ENCODE data around the gene PLXDC2.
"Not testable (repeated sequence)": the region's sequence is repeated elsewhere in the genome, so short reads cannot be mapped to it uniquely, and the experiment has no call there.

The PLXDC2 gene

DNA sequence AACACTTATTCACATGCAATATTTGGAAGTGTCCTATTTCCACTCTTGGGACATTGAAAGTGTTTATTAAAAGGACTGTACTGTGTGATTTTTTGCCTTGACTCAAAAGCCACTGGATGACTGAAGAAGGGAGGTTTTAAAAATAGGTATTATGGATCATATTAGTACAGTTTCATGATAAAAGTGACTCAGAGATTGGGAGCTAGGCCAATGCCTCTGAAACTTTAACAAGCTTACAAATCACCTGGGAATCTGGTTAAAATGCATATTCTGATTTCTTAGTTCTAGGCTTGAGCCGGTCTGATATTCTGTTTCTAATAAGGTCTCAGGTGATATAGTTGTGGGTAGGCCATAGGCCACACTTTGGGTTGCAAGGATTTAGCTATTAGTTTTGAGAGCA lies 191.2 kb downstream of the PLXDC2 start:
- Mint-ChIP-seq H3K36me3 (ENCODE audit: low read depth) (no peaks in the 10 kb centered on the region), H3K27me3 (no peaks in the 10 kb centered on the region), H3K9me3 (peaks cover 4% of the 10 kb centered on the region), H3K4me1 (ENCODE audit: low read depth) (peaks cover 3% of the 10 kb centered on the region), H3K27ac (no peak overlapping the region), H3K4me3 (no peak overlapping the region)

DNA sequence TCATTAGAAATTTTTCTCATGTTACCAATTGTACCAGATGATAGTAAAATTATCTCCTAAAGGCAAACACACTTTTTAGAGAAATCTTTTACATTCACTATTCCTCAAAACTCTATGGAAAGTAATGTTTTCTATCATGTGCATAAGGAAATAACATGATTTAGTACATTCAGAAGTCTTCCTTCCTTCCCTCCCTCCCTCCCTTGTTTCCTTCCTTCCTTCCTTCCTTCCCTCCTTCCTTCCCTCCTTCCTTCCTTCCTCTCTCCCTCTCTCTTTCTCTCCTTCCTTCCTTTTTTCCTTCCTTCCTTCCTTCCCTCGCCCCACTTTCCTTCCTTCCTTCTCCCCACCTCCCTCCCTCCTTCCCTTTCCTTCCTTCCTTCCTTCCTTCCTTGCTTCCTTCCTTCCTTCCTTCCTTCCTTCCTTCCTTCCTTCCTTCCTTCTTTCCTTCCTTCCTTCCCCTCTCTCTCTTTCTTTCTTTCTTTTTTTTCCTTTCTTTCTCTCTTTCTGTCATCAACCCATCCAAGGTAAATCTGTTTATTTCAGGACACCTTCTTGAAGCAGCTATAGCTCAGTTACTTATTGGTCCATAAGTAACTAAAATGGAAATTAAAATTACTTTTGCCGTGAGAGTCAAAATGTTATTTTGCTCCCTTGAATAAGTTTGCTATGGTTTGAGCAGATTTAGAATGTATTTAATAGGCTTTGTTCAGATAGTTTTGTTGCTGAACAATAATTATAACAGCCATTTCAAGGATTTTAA lies 197.9 kb downstream of the PLXDC2 start:
- H3K27me3 Mint-ChIP-seq: no peaks in the 10 kb centered on the region
- peaks cover 10% of the 10 kb centered on the region for H3K9me3 Mint-ChIP-seq
- H3K27ac Mint-ChIP-seq: no peak overlapping the region
- H3K4me1 Mint-ChIP-seq (ENCODE audit: low read depth): no peaks in the 10 kb centered on the region
- H3K36me3 Mint-ChIP-seq (ENCODE audit: low read depth): no peaks in the 10 kb centered on the region
- no peak overlapping the region for H3K4me3 Mint-ChIP-seq

DNA sequence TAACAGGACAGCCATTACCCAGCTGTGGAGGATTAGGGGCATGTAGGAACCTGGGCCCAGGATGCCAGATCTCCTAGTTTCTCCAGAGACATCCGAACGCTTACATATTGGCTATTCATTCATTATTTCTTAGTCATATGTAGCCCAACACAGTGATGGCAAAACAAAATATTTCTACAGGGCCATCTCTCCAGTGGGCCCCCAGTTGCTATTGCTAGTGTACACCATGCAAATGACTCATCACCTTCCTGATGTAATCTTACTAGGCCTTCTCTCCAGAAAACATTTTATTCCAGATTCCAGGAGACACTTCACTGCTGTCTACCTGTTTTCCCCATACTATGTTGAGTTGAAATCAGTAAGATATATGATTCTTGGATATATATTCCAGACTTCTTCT lies 201.7 kb downstream of the PLXDC2 start:
- Mint-ChIP-seq H3K4me3 (no peak overlapping the region), H3K27me3 (no peaks in the 10 kb centered on the region), H3K9me3 (peaks cover 13% of the 10 kb centered on the region), H3K4me1 (ENCODE audit: low read depth) (no peaks in the 10 kb centered on the region), H3K36me3 (ENCODE audit: low read depth) (no peaks in the 10 kb centered on the region), H3K27ac (no peak overlapping the region)

DNA sequence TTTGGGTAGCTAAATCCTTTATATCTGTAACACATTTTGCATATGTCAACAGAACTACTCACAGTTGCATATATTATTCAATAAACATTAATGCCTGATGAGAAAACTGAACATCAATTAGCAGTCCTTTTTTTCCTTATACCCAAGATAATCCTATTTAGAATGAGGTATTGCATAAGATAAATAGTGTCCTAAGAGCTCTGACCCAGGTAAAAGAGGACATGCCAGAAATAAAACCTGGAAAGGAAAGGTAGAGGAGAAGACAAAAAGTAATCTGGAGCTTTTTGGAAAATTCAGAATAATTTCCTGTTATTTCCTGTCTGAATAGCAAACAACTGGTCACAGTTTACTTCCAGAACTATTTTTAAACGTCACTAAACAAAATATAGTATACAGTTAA lies 204.4 kb downstream of the PLXDC2 start:
- H3K9me3 Mint-ChIP-seq: peaks cover 6% of the 10 kb centered on the region
- H3K4me1 Mint-ChIP-seq (ENCODE audit: low read depth): no peaks in the 10 kb centered on the region
- H3K36me3 Mint-ChIP-seq (ENCODE audit: low read depth): no peaks in the 10 kb centered on the region
- no peaks in the 10 kb centered on the region for H3K27me3 Mint-ChIP-seq
- H3K27ac Mint-ChIP-seq: no peak overlapping the region
- no peak overlapping the region for H3K4me3 Mint-ChIP-seq

DNA sequence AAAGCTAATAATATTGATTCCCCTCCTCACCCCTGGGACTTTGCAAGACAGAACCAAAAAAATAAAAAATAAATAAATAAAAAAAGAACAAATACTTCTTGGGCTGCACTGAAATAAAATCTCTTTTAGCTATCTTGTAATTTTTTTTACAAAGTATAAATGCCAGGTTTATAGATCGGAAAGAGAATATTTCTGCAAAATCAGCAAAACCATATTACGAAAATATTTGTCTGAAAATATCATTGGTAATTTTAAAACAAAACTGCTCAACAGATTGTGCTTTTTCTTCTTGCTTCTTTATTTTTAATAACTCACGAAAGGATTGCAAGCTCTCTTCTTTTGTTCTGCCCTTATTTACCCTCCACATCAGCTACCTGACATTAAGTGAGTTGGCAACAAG lies 213.3 kb downstream of the PLXDC2 start:
- H3K4me3 Mint-ChIP-seq: no peak overlapping the region
- no peak overlapping the region for H3K27ac Mint-ChIP-seq
- no peaks in the 10 kb centered on the region for H3K27me3 Mint-ChIP-seq
- H3K36me3 Mint-ChIP-seq (ENCODE audit: low read depth): no peaks in the 10 kb centered on the region
- H3K4me1 Mint-ChIP-seq (ENCODE audit: low read depth): no peaks in the 10 kb centered on the region
- peaks cover 3% of the 10 kb centered on the region for H3K9me3 Mint-ChIP-seq

DNA sequence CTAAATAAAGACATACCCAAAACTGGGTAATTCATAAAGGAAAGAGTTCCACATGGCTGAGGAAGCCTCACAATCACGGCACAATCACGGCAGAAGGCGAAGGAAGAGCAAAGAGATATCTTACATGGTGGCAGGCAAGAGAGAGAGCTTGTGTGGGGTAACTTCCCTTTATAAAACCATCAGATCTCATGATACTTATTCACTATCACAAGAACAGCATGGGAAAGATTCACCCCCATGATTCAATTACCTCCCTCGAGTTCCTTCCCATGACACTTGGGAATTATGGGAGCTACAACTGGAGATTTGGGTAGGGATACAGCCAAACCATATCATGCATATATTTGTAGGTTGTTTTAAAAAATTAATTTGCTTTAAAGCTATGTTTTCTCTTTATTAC lies 217.2 kb downstream of the PLXDC2 start:
- Mint-ChIP-seq H3K9me3 (peaks cover 3% of the 10 kb centered on the region), H3K4me1 (ENCODE audit: low read depth) (no peaks in the 10 kb centered on the region), H3K27ac (no peak overlapping the region), H3K27me3 (no peaks in the 10 kb centered on the region), H3K4me3 (no peak overlapping the region), H3K36me3 (ENCODE audit: low read depth) (no peaks in the 10 kb centered on the region)

DNA sequence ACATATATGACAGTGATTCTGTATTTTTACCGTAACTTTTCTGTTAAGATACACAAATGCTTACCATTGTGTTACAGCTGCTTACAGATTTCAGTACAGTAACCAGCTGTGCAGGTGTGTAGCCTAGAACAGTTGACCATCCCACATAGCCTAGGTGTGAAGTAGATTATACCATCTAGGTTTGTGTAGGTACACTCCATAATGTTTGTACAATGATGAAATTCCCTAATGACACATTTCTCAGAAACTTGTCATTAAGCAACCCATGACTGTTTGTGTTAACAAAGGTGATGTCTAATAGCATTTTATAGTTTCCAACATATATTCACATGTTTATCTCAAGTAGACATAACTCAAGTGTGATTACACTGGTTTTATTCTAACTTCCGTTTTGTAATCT lies 218.5 kb downstream of the PLXDC2 start:
- H3K4me3 Mint-ChIP-seq: no peak overlapping the region
- H3K9me3 Mint-ChIP-seq: peaks cover 3% of the 10 kb centered on the region
- no peaks in the 10 kb centered on the region for H3K4me1 Mint-ChIP-seq (ENCODE audit: low read depth)
- no peaks in the 10 kb centered on the region for H3K27me3 Mint-ChIP-seq
- no peaks in the 10 kb centered on the region for H3K36me3 Mint-ChIP-seq (ENCODE audit: low read depth)
- no peak overlapping the region for H3K27ac Mint-ChIP-seq

DNA sequence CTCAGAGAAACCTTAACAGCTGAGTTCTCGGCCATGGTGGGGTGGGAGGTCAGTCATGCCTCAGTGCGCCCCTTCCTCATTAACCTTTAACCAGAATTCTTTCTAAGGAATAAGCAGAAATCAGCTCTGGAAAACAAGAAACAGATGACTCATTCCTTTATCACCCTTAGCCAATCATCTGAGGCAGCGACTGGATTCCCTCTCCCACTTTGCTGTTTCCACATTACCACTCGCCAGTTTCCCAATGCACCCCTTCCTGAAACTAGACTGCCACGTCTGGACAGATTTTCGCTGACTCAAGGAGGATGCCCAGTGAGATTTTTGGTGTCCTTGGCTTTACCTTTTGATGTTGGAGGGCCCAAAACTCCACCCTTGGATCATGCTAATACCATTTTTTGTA lies 223.8 kb downstream of the PLXDC2 start:
- Mint-ChIP-seq H3K27ac (no peak overlapping the region), H3K4me1 (ENCODE audit: low read depth) (no peaks in the 10 kb centered on the region), H3K4me3 (no peak overlapping the region), H3K9me3 (no peaks in the 10 kb centered on the region), H3K36me3 (ENCODE audit: low read depth) (no peaks in the 10 kb centered on the region), H3K27me3 (no peaks in the 10 kb centered on the region)

DNA sequence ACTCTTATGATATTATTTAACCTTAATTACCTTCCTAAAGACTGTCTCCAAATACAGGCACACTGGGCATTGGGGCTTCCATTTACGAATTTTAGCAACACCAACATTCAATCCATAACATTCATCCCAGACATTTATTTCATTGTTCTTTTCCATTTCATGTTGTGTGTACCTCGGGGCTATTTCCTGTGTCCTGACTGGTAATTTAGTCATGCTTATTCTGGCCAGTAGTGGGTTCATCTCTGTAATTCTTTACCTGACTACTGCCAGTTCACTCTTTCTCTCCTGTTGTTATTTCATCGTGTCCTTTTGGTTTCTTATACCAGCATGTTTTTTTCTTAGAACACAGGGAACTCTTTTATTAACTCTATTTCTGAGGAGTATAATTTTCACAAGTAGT lies 225.7 kb downstream of the PLXDC2 start:
- H3K27ac Mint-ChIP-seq: no peak overlapping the region
- no peaks in the 10 kb centered on the region for H3K9me3 Mint-ChIP-seq
- no peak overlapping the region for H3K4me3 Mint-ChIP-seq
- no peaks in the 10 kb centered on the region for H3K27me3 Mint-ChIP-seq
- no peaks in the 10 kb centered on the region for H3K36me3 Mint-ChIP-seq (ENCODE audit: low read depth)
- no peaks in the 10 kb centered on the region for H3K4me1 Mint-ChIP-seq (ENCODE audit: low read depth)

DNA sequence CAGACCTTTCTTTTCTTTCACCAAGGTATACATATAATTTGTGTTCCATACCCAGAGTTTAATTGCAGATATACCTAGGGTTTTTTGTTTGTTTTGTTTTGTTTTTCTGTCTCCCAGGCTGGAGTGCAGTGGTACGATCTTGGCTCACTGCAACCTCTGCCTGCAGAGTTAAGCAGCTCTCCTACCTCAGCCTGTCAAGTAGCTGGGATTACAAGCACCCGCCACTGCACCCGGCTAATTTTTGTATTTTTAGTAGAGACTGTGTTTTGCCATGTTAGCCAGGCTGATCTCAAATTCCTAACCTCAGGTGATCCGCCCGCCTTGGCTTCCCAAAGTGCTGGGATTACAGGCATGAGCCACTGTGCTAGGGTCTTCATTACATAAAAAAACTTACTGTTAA lies 228.9 kb downstream of the PLXDC2 start:
- H3K36me3 Mint-ChIP-seq (ENCODE audit: low read depth): not testable (repeated sequence)

DNA sequence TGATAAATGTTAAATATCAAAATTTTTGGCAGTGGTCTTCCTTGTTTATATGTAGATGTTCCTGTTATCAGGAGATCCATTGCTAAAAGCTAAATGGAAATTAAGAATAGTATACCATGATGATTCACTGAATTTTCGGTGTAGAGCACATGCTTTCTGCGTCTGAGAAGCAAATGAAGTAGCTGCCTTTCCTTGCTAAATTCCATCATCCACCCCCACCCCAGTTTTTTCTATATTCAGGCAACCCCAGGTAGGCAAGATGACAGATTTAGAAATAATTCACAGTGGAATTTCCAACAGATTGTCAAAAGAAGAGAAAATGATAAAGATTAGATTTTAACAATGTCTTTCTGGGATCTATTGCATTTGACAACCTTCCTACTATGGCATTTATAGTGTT lies 231.9 kb downstream of the PLXDC2 start:
- H3K4me3 Mint-ChIP-seq: no peak overlapping the region
- no peaks in the 10 kb centered on the region for H3K4me1 Mint-ChIP-seq (ENCODE audit: low read depth)

More for the DNA sequence above, 228.9 kb downstream of the PLXDC2 start:
- H3K27me3 Mint-ChIP-seq; H3K4me1 Mint-ChIP-seq (ENCODE audit: low read depth); H3K4me3 Mint-ChIP-seq; H3K27ac Mint-ChIP-seq: not testable (repeated sequence)
- H3K9me3 Mint-ChIP-seq: peaks cover 10% of the 10 kb centered on the region

DNA sequence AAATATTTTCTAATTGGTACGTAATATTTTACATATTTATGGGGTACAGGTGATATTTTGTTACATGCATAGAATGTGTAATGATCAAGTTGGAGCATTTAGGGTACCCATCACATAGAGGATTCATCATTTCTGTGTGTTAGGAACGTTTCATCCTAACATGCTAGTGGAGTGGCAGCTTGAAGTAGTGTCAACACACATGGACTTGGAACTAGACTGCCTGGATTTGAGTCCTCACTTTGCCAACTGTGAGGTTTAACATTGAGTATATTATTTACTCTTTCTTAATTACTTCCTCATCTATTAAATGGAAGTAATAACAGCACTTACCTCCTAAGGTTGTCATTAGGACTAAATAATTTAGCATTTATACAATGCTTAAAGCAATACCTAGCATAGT lies 241.9 kb downstream of the PLXDC2 start:
- H3K27me3 Mint-ChIP-seq: no peaks in the 10 kb centered on the region
- no peak overlapping the region for H3K27ac Mint-ChIP-seq
- no peak overlapping the region for H3K4me3 Mint-ChIP-seq

More for the DNA sequence above, 231.9 kb downstream of the PLXDC2 start:
- peaks cover 10% of the 10 kb centered on the region for H3K9me3 Mint-ChIP-seq
- H3K27ac Mint-ChIP-seq: no peak overlapping the region
- no peaks in the 10 kb centered on the region for H3K27me3 Mint-ChIP-seq
- H3K36me3 Mint-ChIP-seq (ENCODE audit: low read depth): no peaks in the 10 kb centered on the region

DNA sequence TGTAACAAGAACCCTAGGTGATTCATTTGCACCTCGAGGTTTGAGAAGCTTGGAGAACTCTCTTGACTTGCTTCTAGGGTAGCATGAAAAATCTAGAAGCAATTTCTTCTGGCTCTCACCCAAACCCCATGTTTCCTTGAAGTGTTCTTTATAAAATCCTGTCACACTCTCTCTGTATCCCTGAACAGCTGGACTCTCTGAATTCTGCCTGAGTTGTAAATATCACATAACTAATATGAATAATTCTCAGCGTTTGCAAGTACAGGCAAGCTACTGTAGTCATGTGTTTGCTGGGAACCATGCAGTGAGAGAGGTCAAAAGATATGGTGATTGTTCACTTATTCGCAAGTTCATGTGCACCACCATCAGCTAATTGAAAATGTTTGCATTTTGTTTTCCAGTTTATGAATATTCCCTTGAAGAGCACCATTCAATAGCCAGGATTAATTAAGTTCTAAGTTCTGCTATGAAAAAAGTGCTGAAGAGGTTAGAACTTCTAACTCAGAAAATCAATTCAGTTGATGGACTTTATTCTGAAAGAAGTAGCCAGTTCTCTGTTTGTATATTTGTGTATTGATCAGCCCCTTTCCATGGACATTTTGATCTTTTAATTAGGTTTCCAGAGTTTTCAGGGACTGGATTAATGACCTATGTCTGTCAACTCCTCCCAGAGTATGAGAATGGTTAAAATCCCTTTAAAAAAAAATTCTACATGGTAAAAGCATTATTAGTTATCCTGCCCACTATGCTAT lies 243.0 kb downstream of the PLXDC2 start:
- Mint-ChIP-seq H3K27me3 (no peaks in the 10 kb centered on the region), H3K9me3 (peaks cover 4% of the 10 kb centered on the region), H3K36me3 (ENCODE audit: low read depth) (no peaks in the 10 kb centered on the region), H3K27ac (no peak overlapping the region), H3K4me3 (no peak overlapping the region), H3K4me1 (ENCODE audit: low read depth) (no peaks in the 10 kb centered on the region)

More for the DNA sequence above, 241.9 kb downstream of the PLXDC2 start:
- H3K4me1 Mint-ChIP-seq (ENCODE audit: low read depth): no peaks in the 10 kb centered on the region
- H3K36me3 Mint-ChIP-seq (ENCODE audit: low read depth): no peaks in the 10 kb centered on the region
- H3K9me3 Mint-ChIP-seq: peaks cover 13% of the 10 kb centered on the region

DNA sequence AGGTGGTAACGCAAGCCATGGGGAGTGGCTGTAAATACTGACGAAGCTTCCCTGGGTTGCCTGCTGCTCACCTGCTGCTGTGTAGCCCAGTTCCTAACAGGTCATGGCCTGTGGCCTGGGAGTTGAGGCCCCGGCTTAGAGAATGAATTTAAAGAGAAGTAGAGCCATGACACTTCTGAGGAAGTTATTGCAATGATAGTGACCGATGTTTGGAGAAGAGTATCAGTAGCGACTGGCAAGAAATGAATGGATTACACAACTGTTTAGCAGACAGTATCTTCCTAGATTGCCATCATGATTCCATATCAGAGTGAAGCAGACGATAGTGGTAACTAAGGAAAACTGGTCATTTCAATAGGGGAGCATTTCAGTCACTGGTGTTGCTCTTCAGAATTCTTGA lies 249.6 kb downstream of the PLXDC2 start:
- Mint-ChIP-seq H3K9me3 (peaks cover 4% of the 10 kb centered on the region), H3K36me3 (ENCODE audit: low read depth) (no peaks in the 10 kb centered on the region), H3K4me1 (ENCODE audit: low read depth) (no peaks in the 10 kb centered on the region), H3K4me3 (no peak overlapping the region), H3K27me3 (no peaks in the 10 kb centered on the region), H3K27ac (no peak overlapping the region)

DNA sequence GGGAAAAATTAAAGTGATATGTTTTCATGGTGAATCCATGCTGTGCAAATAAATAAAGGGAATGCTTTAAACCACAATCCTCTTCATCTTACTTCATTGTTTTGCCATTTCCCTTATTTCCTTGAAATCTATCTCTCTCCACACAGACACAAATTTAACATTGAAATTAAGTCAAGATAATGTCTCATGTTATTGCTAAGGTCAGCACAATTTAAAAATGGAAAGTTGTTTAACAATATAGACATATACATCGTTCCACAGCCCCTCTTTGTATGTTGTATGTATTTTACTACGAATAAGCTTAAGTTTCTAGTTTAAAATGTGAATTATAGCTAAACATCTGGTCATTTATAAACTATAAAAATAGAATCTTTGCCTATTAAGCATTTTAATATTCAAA lies 256.9 kb downstream of the PLXDC2 start:
- no peaks in the 10 kb centered on the region for H3K27me3 Mint-ChIP-seq
- peaks cover 9% of the 10 kb centered on the region for H3K9me3 Mint-ChIP-seq
- no peak overlapping the region for H3K4me3 Mint-ChIP-seq
- no peaks in the 10 kb centered on the region for H3K36me3 Mint-ChIP-seq (ENCODE audit: low read depth)
- H3K4me1 Mint-ChIP-seq (ENCODE audit: low read depth): no peaks in the 10 kb centered on the region
- H3K27ac Mint-ChIP-seq: no peak overlapping the region

DNA sequence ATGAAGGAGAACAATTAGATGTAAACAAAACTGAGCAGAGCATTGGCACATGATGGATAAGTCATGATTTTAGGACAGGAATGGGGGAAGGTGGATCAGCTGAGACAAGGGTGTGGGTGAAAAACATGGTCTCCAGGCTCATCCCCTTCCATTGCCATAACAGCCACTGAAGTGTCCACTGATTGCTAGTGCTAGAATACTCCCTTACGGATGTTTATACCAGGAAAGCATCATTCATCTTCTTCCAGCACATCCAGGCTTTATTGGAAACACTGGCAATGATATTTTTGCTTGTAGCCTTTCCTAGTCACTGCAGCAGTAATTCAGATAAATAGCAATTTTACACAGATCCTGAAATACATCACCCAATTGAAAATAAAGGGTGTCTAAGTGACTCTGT lies 259.5 kb downstream of the PLXDC2 start:
- Mint-ChIP-seq H3K27ac (no peak overlapping the region), H3K9me3 (peaks cover 9% of the 10 kb centered on the region), H3K4me3 (no peak overlapping the region), H3K27me3 (no peaks in the 10 kb centered on the region), H3K36me3 (ENCODE audit: low read depth) (no peaks in the 10 kb centered on the region), H3K4me1 (ENCODE audit: low read depth) (no peaks in the 10 kb centered on the region)
